ENCODE results near the gene GMDS.
A peak's percentile ranks its signal among the peaks of the same experiment; 100 is the strongest.

GMDS gene

GRCh38 chr6:1621070-1621701 lies 624.2 kb downstream of the GMDS start:
- Histone ChIP-seq H3K9ac (no peak overlapping the region), H3K9me3 (ENCODE audit: control insufficient read depth, low read length) (no peaks in the 10 kb centered on the region), H2AFZ (no peak overlapping the region), H3K27ac (no peak overlapping the region), H3K36me3 (ENCODE audit: control insufficient read depth, insufficient read depth, low read length) (no peaks in the 10 kb centered on the region), H3K27me3 (ENCODE audit: control insufficient read depth, insufficient read depth, low read length) (peaks cover 10% of the 10 kb centered on the region), H3K4me1 (no peaks in the 10 kb centered on the region), H3K79me2 (no peaks in the 10 kb centered on the region), H3K4me2 (ENCODE audit: low read length) (no peak overlapping the region), H3K4me3 (ENCODE audit: low read depth, low read length) (no peak overlapping the region)
- TF ChIP-seq CTCF (IDR thresholded peaks at IDR 0.05), result no peak

GRCh38 chr6:1620504-1621069 lies 624.8 kb downstream of the GMDS start:
- Histone ChIP-seq H3K4me2 (ENCODE audit: low read length) (no peak overlapping the region), H3K4me1 (no peaks in the 10 kb centered on the region), H3K4me3 (ENCODE audit: low read depth, low read length) (no peak overlapping the region), H2AFZ (no peak overlapping the region), H3K79me2 (no peaks in the 10 kb centered on the region), H3K36me3 (ENCODE audit: control insufficient read depth, insufficient read depth, low read length) (no peaks in the 10 kb centered on the region), H3K27me3 (ENCODE audit: control insufficient read depth, insufficient read depth, low read length) (peaks cover 10% of the 10 kb centered on the region), H3K9ac (no peak overlapping the region), H3K9me3 (ENCODE audit: control insufficient read depth, low read length) (no peaks in the 10 kb centered on the region), H3K27ac (no peak overlapping the region)
- TF ChIP-seq CTCF (IDR thresholded peaks at IDR 0.05), result no peak

- H3K27me3 ChIP-seq (ENCODE audit: control insufficient read depth, insufficient read depth, low read length), result peaks cover 4% of the 10 kb centered on the region
- no peaks in the 10 kb centered on the region for H3K36me3 ChIP-seq (ENCODE audit: control insufficient read depth, insufficient read depth, low read length)
- H3K27ac ChIP-seq, result no peak overlapping the region
- no peaks in the 10 kb centered on the region for H3K9me3 ChIP-seq (ENCODE audit: control insufficient read depth, low read length)
- peak overlapping the region; percentile 21 for H3K4me2 ChIP-seq (ENCODE audit: low read length)
- no peak overlapping the region for H3K4me3 ChIP-seq (ENCODE audit: low read depth, low read length)
- no peaks in the 10 kb centered on the region for H3K79me2 ChIP-seq
- H3K4me1 ChIP-seq, result no peaks in the 10 kb centered on the region
- H3K9ac ChIP-seq, result no peak overlapping the region
- TF ChIP-seq CTCF (IDR thresholded peaks at IDR 0.05), result no peak
- H2AFZ ChIP-seq, result peak overlapping the region; percentile 42
Measured at GRCh38 chr6:1619673-1620503, 625.5 kb downstream of the GMDS start.

GRCh38 chr6:1619098-1619672 lies 626.2 kb downstream of the GMDS start:
- Histone ChIP-seq H3K4me2 (ENCODE audit: low read length) (peak overlapping the region; percentile 21), H2AFZ (no peak overlapping the region), H3K27ac (no peak overlapping the region), H3K36me3 (ENCODE audit: control insufficient read depth, insufficient read depth, low read length) (no peaks in the 10 kb centered on the region), H3K27me3 (ENCODE audit: control insufficient read depth, insufficient read depth, low read length) (peaks cover 5% of the 10 kb centered on the region), H3K9me3 (ENCODE audit: control insufficient read depth, low read length) (no peaks in the 10 kb centered on the region), H3K4me3 (ENCODE audit: low read depth, low read length) (no peak overlapping the region), H3K79me2 (no peaks in the 10 kb centered on the region), H3K9ac (no peak overlapping the region), H3K4me1 (no peaks in the 10 kb centered on the region)
- TF ChIP-seq CTCF (IDR thresholded peaks at IDR 0.05), result no peak
